ENCODE results near the gene PPP1R16B.

The PPP1R16B gene

GRCh38 chr20:38883981-38884733 lies 78.7 kb downstream of the PPP1R16B start:
- TF ChIP-seq POLR2AphosphoS5 (IDR thresholded peaks at IDR 0.05; ENCODE audit: borderline replicate concordance, low read depth, low read length) (no peak), EZH2 (IDR thresholded peaks at IDR 0.05) (no peak), FOXP2 (optimal IDR thresholded peaks at IDR 0.05; ENCODE audit: control extremely low read depth, extremely low read length, insufficient read depth) (no peak)
- no peak overlapping the region for H3K9ac ChIP-seq (ENCODE audit: insufficient read length)
- H3K4me3 ChIP-seq, result no peak overlapping the region
- DNase-seq (ENCODE audit: low read depth, low spot score), result no peak
- no peak overlapping the region for H3K27ac ChIP-seq
- no peaks in the 10 kb centered on the region for H3K36me3 ChIP-seq (ENCODE audit: insufficient read depth, low read length)
- H3K9me3 ChIP-seq (ENCODE audit: low read depth, low read length), result no peaks in the 10 kb centered on the region

GRCh38 chr20:38885357-38885756 lies 79.9 kb downstream of the PPP1R16B start:
- H3K4me3 ChIP-seq, result no peak overlapping the region
- H3K9ac ChIP-seq (ENCODE audit: insufficient read length), result no peak overlapping the region
- no peak overlapping the region for H3K27ac ChIP-seq
- H3K36me3 ChIP-seq (ENCODE audit: insufficient read depth, low read length), result no peaks in the 10 kb centered on the region
- no peak for DNase-seq (ENCODE audit: low read depth, low spot score)
- TF ChIP-seq POLR2AphosphoS5 (IDR thresholded peaks at IDR 0.05; ENCODE audit: borderline replicate concordance, low read depth, low read length), result no peak
- TF ChIP-seq EZH2 (IDR thresholded peaks at IDR 0.05), result no peak
- TF ChIP-seq FOXP2 (optimal IDR thresholded peaks at IDR 0.05; ENCODE audit: control extremely low read depth, extremely low read length, insufficient read depth), result no peak
- H3K9me3 ChIP-seq (ENCODE audit: low read depth, low read length), result no peaks in the 10 kb centered on the region

- TF ChIP-seq FOXP2 (optimal IDR thresholded peaks at IDR 0.05; ENCODE audit: control extremely low read depth, extremely low read length, insufficient read depth) (no peak), EZH2 (IDR thresholded peaks at IDR 0.05) (no peak), POLR2AphosphoS5 (IDR thresholded peaks at IDR 0.05; ENCODE audit: borderline replicate concordance, low read depth, low read length) (no peak)
- Histone ChIP-seq H3K27ac (no peak overlapping the region), H3K4me3 (no peak overlapping the region), H3K36me3 (ENCODE audit: insufficient read depth, low read length) (no peaks in the 10 kb centered on the region), H3K9ac (ENCODE audit: insufficient read length) (no peak overlapping the region), H3K9me3 (ENCODE audit: low read depth, low read length) (no peaks in the 10 kb centered on the region)
- no peak for DNase-seq (ENCODE audit: low read depth, low spot score)
Measured at GRCh38 chr20:38888059-38888831, 82.7 kb downstream of the PPP1R16B start.

GRCh38 chr20:38889050-38889449 lies 83.6 kb downstream of the PPP1R16B start:
- Histone ChIP-seq H3K9me3 (ENCODE audit: low read depth, low read length) (no peaks in the 10 kb centered on the region), H3K36me3 (ENCODE audit: insufficient read depth, low read length) (no peaks in the 10 kb centered on the region), H3K9ac (ENCODE audit: insufficient read length) (no peak overlapping the region), H3K4me3 (no peak overlapping the region), H3K27ac (no peak overlapping the region)
- no peak for TF ChIP-seq FOXP2 (optimal IDR thresholded peaks at IDR 0.05; ENCODE audit: control extremely low read depth, extremely low read length, insufficient read depth)
- no peak for TF ChIP-seq EZH2 (IDR thresholded peaks at IDR 0.05)
- no peak for TF ChIP-seq POLR2AphosphoS5 (IDR thresholded peaks at IDR 0.05; ENCODE audit: borderline replicate concordance, low read depth, low read length)
- DNase-seq (ENCODE audit: low read depth, low spot score), result no peak

- no peaks in the 10 kb centered on the region for H3K36me3 ChIP-seq (ENCODE audit: insufficient read depth, low read length)
- no peak overlapping the region for H3K9ac ChIP-seq (ENCODE audit: insufficient read length)
- no peak for TF ChIP-seq EZH2 (IDR thresholded peaks at IDR 0.05)
- H3K27ac ChIP-seq, result no peak overlapping the region
- H3K9me3 ChIP-seq (ENCODE audit: low read depth, low read length), result no peaks in the 10 kb centered on the region
- no peak overlapping the region for H3K4me3 ChIP-seq
- DNase-seq (ENCODE audit: low read depth, low spot score), result no peak
Measured at GRCh38 chr20:38889792-38890496, 84.4 kb downstream of the PPP1R16B start.

GRCh38 chr20:38890497-38890818 lies 85.0 kb downstream of the PPP1R16B start:
- TF ChIP-seq FOXP2 (optimal IDR thresholded peaks at IDR 0.05; ENCODE audit: control extremely low read depth, extremely low read length, insufficient read depth) (no peak), POLR2AphosphoS5 (IDR thresholded peaks at IDR 0.05; ENCODE audit: borderline replicate concordance, low read depth, low read length) (no peak), EZH2 (IDR thresholded peaks at IDR 0.05) (no peak)
- Histone ChIP-seq H3K27ac (no peak overlapping the region), H3K4me3 (no peak overlapping the region), H3K9ac (ENCODE audit: insufficient read length) (no peak overlapping the region), H3K36me3 (ENCODE audit: insufficient read depth, low read length) (no peaks in the 10 kb centered on the region), H3K9me3 (ENCODE audit: low read depth, low read length) (no peaks in the 10 kb centered on the region)
- no peak for DNase-seq (ENCODE audit: low read depth, low spot score)

GRCh38 chr20:38892091-38892981 lies 86.8 kb downstream of the PPP1R16B start:
- Histone ChIP-seq H3K9ac (ENCODE audit: insufficient read length) (no peak overlapping the region), H3K36me3 (ENCODE audit: insufficient read depth, low read length) (no peaks in the 10 kb centered on the region), H3K27ac (no peak overlapping the region), H3K9me3 (ENCODE audit: low read depth, low read length) (no peaks in the 10 kb centered on the region), H3K4me3 (no peak overlapping the region)
- no peak for DNase-seq (ENCODE audit: low read depth, low spot score)
- TF ChIP-seq FOXP2 (optimal IDR thresholded peaks at IDR 0.05; ENCODE audit: control extremely low read depth, extremely low read length, insufficient read depth) (no peak), POLR2AphosphoS5 (IDR thresholded peaks at IDR 0.05; ENCODE audit: borderline replicate concordance, low read depth, low read length) (no peak), EZH2 (IDR thresholded peaks at IDR 0.05) (no peak)

All from SK-N-MC (cell line).